Measurements from ENCODE around the gene RNASE13.
A peak's percentile ranks its signal among the peaks of the same experiment; 100 is the strongest.
"Not testable (repeated sequence)": the region's sequence is repeated elsewhere in the genome, so short reads cannot be mapped to it uniquely, and the experiment has no call there.

Gene RNASE13

GRCh38 chr14:21018286-21018685 is 16.3 kb downstream of the RNASE13 start:
- Histone ChIP-seq H3K4me1 (ENCODE audit: insufficient read depth, low read length) (no peaks in the 10 kb centered on the region), H3K27me3 (ENCODE audit: insufficient read depth, low read length) (peaks cover 19% of the 10 kb centered on the region), H3K4me3 (ENCODE audit: low read length) (no peak overlapping the region), H3K36me3 (ENCODE audit: insufficient read depth, low read length) (no peaks in the 10 kb centered on the region), H3K9me3 (ENCODE audit: low read length) (no peaks in the 10 kb centered on the region), H2AFZ (ENCODE audit: low read depth, low read length) (no peak overlapping the region)

- no peaks in the 10 kb centered on the region for H3K36me3 ChIP-seq (ENCODE audit: insufficient read depth, low read length)
- H3K4me1 ChIP-seq (ENCODE audit: insufficient read depth, low read length), result no peaks in the 10 kb centered on the region
- H3K27me3 ChIP-seq (ENCODE audit: insufficient read depth, low read length), result peaks cover 16% of the 10 kb centered on the region
- no peaks in the 10 kb centered on the region for H3K9me3 ChIP-seq (ENCODE audit: low read length)
- no peak overlapping the region for H3K4me3 ChIP-seq (ENCODE audit: low read length)
- no peak overlapping the region for H2AFZ ChIP-seq (ENCODE audit: low read depth, low read length)
Measured at GRCh38 chr14:21017528-21018245, 16.9 kb downstream of the RNASE13 start.

- no peaks in the 10 kb centered on the region for H3K4me1 ChIP-seq (ENCODE audit: insufficient read depth, low read length)
Measured at GRCh38 chr14:21016413-21017190, 18.0 kb downstream of the RNASE13 start.

GRCh38 chr14:21015312-21015711 is 19.3 kb downstream of the RNASE13 start:
- no peaks in the 10 kb centered on the region for H3K4me1 ChIP-seq (ENCODE audit: insufficient read depth, low read length)
- H3K9me3 ChIP-seq (ENCODE audit: low read length), result no peaks in the 10 kb centered on the region
- H3K27me3 ChIP-seq (ENCODE audit: insufficient read depth, low read length), result peaks cover 5% of the 10 kb centered on the region
- no peaks in the 10 kb centered on the region for H3K36me3 ChIP-seq (ENCODE audit: insufficient read depth, low read length)
- no peak overlapping the region for H3K4me3 ChIP-seq (ENCODE audit: low read length)
- no peak overlapping the region for H2AFZ ChIP-seq (ENCODE audit: low read depth, low read length)

More at GRCh38 chr14:21016413-21017190, 18.0 kb downstream of the RNASE13 start:
- no peak overlapping the region for H2AFZ ChIP-seq (ENCODE audit: low read depth, low read length)
- no peaks in the 10 kb centered on the region for H3K36me3 ChIP-seq (ENCODE audit: insufficient read depth, low read length)
- no peak overlapping the region for H3K4me3 ChIP-seq (ENCODE audit: low read length)
- H3K9me3 ChIP-seq (ENCODE audit: low read length), result no peaks in the 10 kb centered on the region
- peaks cover 9% of the 10 kb centered on the region for H3K27me3 ChIP-seq (ENCODE audit: insufficient read depth, low read length)

- no peaks in the 10 kb centered on the region for H3K4me1 ChIP-seq (ENCODE audit: insufficient read depth, low read length)
- peak overlapping the region; percentile 44 for H2AFZ ChIP-seq (ENCODE audit: low read depth, low read length)
- H3K27me3 ChIP-seq (ENCODE audit: insufficient read depth, low read length), result peaks cover 5% of the 10 kb centered on the region
- no peaks in the 10 kb centered on the region for H3K9me3 ChIP-seq (ENCODE audit: low read length)
- H3K4me3 ChIP-seq (ENCODE audit: low read length), result no peak overlapping the region
- no peaks in the 10 kb centered on the region for H3K36me3 ChIP-seq (ENCODE audit: insufficient read depth, low read length)
Measured at GRCh38 chr14:21014761-21015190, 19.8 kb downstream of the RNASE13 start.

GRCh38 chr14:21011136-21011535 is 23.5 kb downstream of the RNASE13 start:
- H3K4me3 ChIP-seq (ENCODE audit: low read length), result no peak overlapping the region
- H3K36me3 ChIP-seq (ENCODE audit: insufficient read depth, low read length), result no peaks in the 10 kb centered on the region
- H2AFZ ChIP-seq (ENCODE audit: low read depth, low read length), result no peak overlapping the region
- peaks cover 5% of the 10 kb centered on the region for H3K27me3 ChIP-seq (ENCODE audit: insufficient read depth, low read length)
- H3K4me1 ChIP-seq (ENCODE audit: insufficient read depth, low read length), result peaks cover 10% of the 10 kb centered on the region
- no peaks in the 10 kb centered on the region for H3K9me3 ChIP-seq (ENCODE audit: low read length)

- not testable (repeated sequence) for H3K4me3 ChIP-seq (ENCODE audit: low read length); H3K27me3 ChIP-seq (ENCODE audit: insufficient read depth, low read length); H3K9me3 ChIP-seq (ENCODE audit: low read length); H3K36me3 ChIP-seq (ENCODE audit: insufficient read depth, low read length)
- Histone ChIP-seq H2AFZ (ENCODE audit: low read depth, low read length) (peak overlapping the region; percentile 58), H3K4me1 (ENCODE audit: insufficient read depth, low read length) (peaks cover 10% of the 10 kb centered on the region)
Measured at GRCh38 chr14:21009721-21010120, 24.9 kb downstream of the RNASE13 start.

GRCh38 chr14:21003788-21004346 is 30.7 kb downstream of the RNASE13 start:
- H3K9me3 ChIP-seq (ENCODE audit: low read length), result no peaks in the 10 kb centered on the region
- no peaks in the 10 kb centered on the region for H3K27me3 ChIP-seq (ENCODE audit: insufficient read depth, low read length)
- peaks cover 2% of the 10 kb centered on the region for H3K4me1 ChIP-seq (ENCODE audit: insufficient read depth, low read length)
- no peak overlapping the region for H3K4me3 ChIP-seq (ENCODE audit: low read length)
- no peak overlapping the region for H2AFZ ChIP-seq (ENCODE audit: low read depth, low read length)
- H3K36me3 ChIP-seq (ENCODE audit: insufficient read depth, low read length), result no peaks in the 10 kb centered on the region

- no peaks in the 10 kb centered on the region for H3K27me3 ChIP-seq (ENCODE audit: insufficient read depth, low read length)
- no peak overlapping the region for H3K4me3 ChIP-seq (ENCODE audit: low read length)
- no peak overlapping the region for H2AFZ ChIP-seq (ENCODE audit: low read depth, low read length)
- peaks cover 10% of the 10 kb centered on the region for H3K36me3 ChIP-seq (ENCODE audit: insufficient read depth, low read length)
- no peaks in the 10 kb centered on the region for H3K9me3 ChIP-seq (ENCODE audit: low read length)
- no peaks in the 10 kb centered on the region for H3K4me1 ChIP-seq (ENCODE audit: insufficient read depth, low read length)
Measured at GRCh38 chr14:21001218-21001617, 33.4 kb downstream of the RNASE13 start.

GRCh38 chr14:20999591-20999990 is 35.0 kb downstream of the RNASE13 start:
- Histone ChIP-seq H2AFZ (ENCODE audit: low read depth, low read length) (no peak overlapping the region), H3K36me3 (ENCODE audit: insufficient read depth, low read length) (peaks cover 27% of the 10 kb centered on the region), H3K9me3 (ENCODE audit: low read length) (no peaks in the 10 kb centered on the region), H3K4me3 (ENCODE audit: low read length) (no peak overlapping the region), H3K27me3 (ENCODE audit: insufficient read depth, low read length) (no peaks in the 10 kb centered on the region), H3K4me1 (ENCODE audit: insufficient read depth, low read length) (no peaks in the 10 kb centered on the region)

- Histone ChIP-seq H2AFZ (ENCODE audit: low read depth, low read length) (no peak within 1 kb of the TSS), H3K27me3 (ENCODE audit: insufficient read depth, low read length) (no peaks in the 10 kb centered on the region), H3K9me3 (ENCODE audit: low read length) (no peaks in the 10 kb centered on the region), H3K4me3 (ENCODE audit: low read length) (no peak within 1 kb of the TSS), H3K36me3 (ENCODE audit: insufficient read depth, low read length) (peaks cover 34% of the 10 kb centered on the region), H3K4me1 (ENCODE audit: insufficient read depth, low read length) (no peaks in the 10 kb centered on the region)
Measured at GRCh38 chr14:20998674-20999366, 35.8 kb downstream of the RNASE13 start, which contains the start of gene SLC39A2. Gene SLC39A2, plus strand, starts transcription at chr14:20999293. Its CDS starts 154 bp downstream, at chr14:20999447.

- Histone ChIP-seq H3K4me3 (ENCODE audit: low read length) (no peak overlapping the region), H3K27me3 (ENCODE audit: insufficient read depth, low read length) (no peaks in the 10 kb centered on the region), H3K9me3 (ENCODE audit: low read length) (no peaks in the 10 kb centered on the region), H2AFZ (ENCODE audit: low read depth, low read length) (no peak overlapping the region), H3K4me1 (ENCODE audit: insufficient read depth, low read length) (no peaks in the 10 kb centered on the region), H3K36me3 (ENCODE audit: insufficient read depth, low read length) (peaks cover 37% of the 10 kb centered on the region)
Measured at GRCh38 chr14:20998139-20998538, 36.5 kb downstream of the RNASE13 start.

- Histone ChIP-seq H3K9me3 (ENCODE audit: low read length) (no peaks in the 10 kb centered on the region), H3K36me3 (ENCODE audit: insufficient read depth, low read length) (peaks cover 43% of the 10 kb centered on the region), H3K4me1 (ENCODE audit: insufficient read depth, low read length) (no peaks in the 10 kb centered on the region), H3K27me3 (ENCODE audit: insufficient read depth, low read length) (no peaks in the 10 kb centered on the region), H3K4me3 (ENCODE audit: low read length) (no peak overlapping the region), H2AFZ (ENCODE audit: low read depth, low read length) (no peak overlapping the region)
Measured at GRCh38 chr14:20997564-20997963, 37.0 kb downstream of the RNASE13 start.
